Neural cell (in vitro differentiated cells): ENCODE results near the gene TMOD2. TPM values are rescaled to one million over a fixed set of nuclear protein-coding genes. Genes with fewer than 3 reads are reported as not detected.

ENCODE experiments used
- H2AFZ ChIP-seq: fragments of 200-600, 300-800 bp; sonication (generic), shearing (Covaris generic); 2 replicates; pipeline ENCODE4 v1.6.0; 2014; ENCODE audit warnings: low read depth, mild to moderate bottlenecking, antibody characterized with exemption, low read length, moderate library complexity
- H3F3A ChIP-seq: fragments of 200-600 bp; shearing (Covaris generic); 2 replicates; pipeline ENCODE4 v1.6.1; 2016; ENCODE audit warnings: mild to moderate bottlenecking, moderate library complexity, mixed read lengths, antibody characterized with exemption, low read length; ENCODE audit not compliant: insufficient read depth, poor library complexity, severe bottlenecking
- H3K27ac ChIP-seq: fragments of 200-600, 300-800 bp; sonication (generic), shearing (Covaris generic); 2 replicates; pipeline ENCODE4 v1.5.1; 2014; ENCODE audit warnings: mild to moderate bottlenecking, low read length, moderate library complexity
- H3K27me3 ChIP-seq: fragments of 300-800, 200-600 bp; sonication (generic), shearing (Covaris generic); 2 replicates; pipeline ENCODE4 v1.6.0; 2014; ENCODE audit warnings: mild to moderate bottlenecking, low read depth, low read length, moderate library complexity; ENCODE audit not compliant: insufficient read depth
- H3K36me3 ChIP-seq: fragments of 300-800, 200-600 bp; sonication (generic), shearing (Covaris generic); 2 replicates; pipeline ENCODE4 v1.5.1; 2014; ENCODE audit warnings: mild to moderate bottlenecking, antibody characterized with exemption, low read length, moderate library complexity; ENCODE audit not compliant: insufficient read depth
- H3K4me2 ChIP-seq: fragments of 300-800, 200-600 bp; sonication (generic), shearing (Covaris generic); 2 replicates; pipeline ENCODE4 v1.6.0; 2014; ENCODE audit warnings: mild to moderate bottlenecking, low read length
- H3K4me3 ChIP-seq: fragments of 300-800, 200-600 bp; sonication (generic), shearing (Covaris generic); 2 replicates; pipeline ENCODE4 v1.5.1; 2014; ENCODE audit warnings: mild to moderate bottlenecking, low read length, moderate library complexity
- H3K79me2 ChIP-seq: fragments of 200-600 bp; shearing (Covaris generic); replicated peaks from 2 replicates; pipeline ENCODE4 v1.6.0; 2014; ENCODE audit warnings: mild to moderate bottlenecking, low read length, moderate library complexity; ENCODE audit not compliant: insufficient read depth
- H3K9ac ChIP-seq: fragments of 300-800, 200-600 bp; sonication (generic), shearing (Covaris generic); 2 replicates; pipeline ENCODE4 v1.6.1; 2016; ENCODE audit warnings: mild to moderate bottlenecking, low read length, mixed read lengths
- H3K9me2 ChIP-seq: fragments of 200-600 bp; shearing (Covaris generic); 2 replicates; pipeline ENCODE4 v1.6.1; 2016; ENCODE audit warnings: mild to moderate bottlenecking, low read length, mixed read lengths; ENCODE audit not compliant: insufficient read depth
- H3K9me3 ChIP-seq: fragments of 200-600, 300-800 bp; sonication (generic), shearing (Covaris generic); 2 replicates; pipeline ENCODE4 v1.6.1; 2016; ENCODE audit warnings: mild to moderate bottlenecking, mixed run types, low read length, moderate library complexity, mixed read lengths
- H4K20me1 ChIP-seq: fragments of 200-600 bp; shearing (Covaris generic); 2 replicates; pipeline ENCODE4 v1.6.1; 2016; ENCODE audit warnings: mild to moderate bottlenecking, mixed run types; ENCODE audit not compliant: insufficient read depth
- EP300 ChIP-seq: fragments of 450-650 bp; conservative IDR thresholded peaks from 2 replicates; pipeline ENCODE4 v1.6.1; 2014; ENCODE audit warnings: antibody characterized with exemption, mild to moderate bottlenecking, moderate library complexity; ENCODE audit not compliant: poor library complexity, severe bottlenecking
- EZH2 ChIP-seq: fragments of 200-600, 300-800 bp; shearing (Covaris generic), sonication (generic); IDR thresholded peaks from 2 replicates; pipeline ENCODE4 v1.6.1; 2014; ENCODE audit warnings: antibody characterized with exemption, low read length, borderline replicate concordance, mild to moderate bottlenecking; ENCODE audit not compliant: insufficient read depth, poor library complexity, severe bottlenecking
- MXI1 ChIP-seq: fragments of 450-650 bp; conservative IDR thresholded peaks from 2 replicates; pipeline ENCODE4 v1.6.1; 2014; ENCODE audit warnings: antibody characterized with exemption, mild to moderate bottlenecking; ENCODE audit not compliant: poor library complexity, severe bottlenecking
- POLR2AphosphoS5 ChIP-seq: IDR thresholded peaks from 2 replicates; pipeline ENCODE4 v1.6.1; 2012
- RAD21 ChIP-seq: fragments of 450-650 bp; conservative IDR thresholded peaks from 2 replicates; pipeline ENCODE4 v1.6.1; 2014; ENCODE audit warnings: antibody characterized with exemption, mild to moderate bottlenecking, moderate library complexity
- SMC3 ChIP-seq: fragments of 450-650 bp; conservative IDR thresholded peaks from 2 replicates; pipeline ENCODE4 v1.6.1; 2014; ENCODE audit warnings: antibody characterized with exemption, mild to moderate bottlenecking, moderate library complexity; ENCODE audit not compliant: poor library complexity
- TAF1 ChIP-seq: IDR thresholded peaks from 2 replicates; pipeline ENCODE4 v1.6.1; 2012; ENCODE audit warnings: low read depth
- polyA plus RNA-seq: library from polyadenylated mRNA; depleted of rRNA; stranded (reverse); fragments of >200 nt; gene quantifications from 2 replicates; pipeline ENCODE4 v1.2.3, GENCODE V29; 2014
- TF ChIP-seq, protein P1 (sequence below): fragments of 450-650 bp; IDR thresholded peaks from 2 replicates; pipeline ENCODE4 v1.5.1; 2014; ENCODE audit warnings: antibody characterized with exemption, mild to moderate bottlenecking, moderate library complexity; ENCODE audit not compliant: poor library complexity, severe bottlenecking
- TF ChIP-seq, protein P2 (sequence below): IDR thresholded peaks from 2 replicates; pipeline ENCODE4 v1.6.1; 2012; ENCODE audit warnings: borderline replicate concordance

TMOD2 gene
- polyA plus RNA-seq, 1 donor from 2014 or later = 79.9 TPM

DNA sequence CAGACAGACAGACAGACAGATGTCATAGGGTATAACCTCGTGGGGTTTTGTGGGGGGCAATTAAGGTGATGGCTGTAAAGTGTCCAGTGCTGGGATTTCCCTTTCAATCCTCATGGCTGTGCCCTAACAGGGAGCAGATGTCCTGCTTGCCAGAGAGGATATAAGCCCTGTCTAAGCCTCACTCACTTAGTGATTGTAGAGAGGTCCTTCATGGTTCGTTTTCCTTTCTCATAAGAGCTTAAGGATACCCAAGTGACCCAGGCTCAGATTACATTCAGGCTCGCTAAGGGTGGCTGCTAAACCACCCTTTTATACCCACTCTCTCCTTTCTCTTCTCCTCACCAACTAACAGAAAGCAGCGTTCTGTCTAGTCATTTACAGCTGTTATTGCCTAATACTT is 33.2 kb upstream of the TMOD2 start:
- Histone ChIP-seq H3K9me3 (no peaks in the 10 kb centered on the region), H3K79me2 (no peaks in the 10 kb centered on the region), H3K9me2 (no peaks in the 10 kb centered on the region), H3K36me3 (peaks cover 12% of the 10 kb centered on the region), H3K9ac (no peak overlapping the region), H2AFZ (no peak overlapping the region), H4K20me1 (no peaks in the 10 kb centered on the region), H3K27me3 (no peaks in the 10 kb centered on the region), H3F3A (no peaks in the 10 kb centered on the region), H3K4me3 (no peak overlapping the region), H3K4me2 (no peak overlapping the region), H3K27ac (no peak overlapping the region)
- TF ChIP-seq, protein P1, sequence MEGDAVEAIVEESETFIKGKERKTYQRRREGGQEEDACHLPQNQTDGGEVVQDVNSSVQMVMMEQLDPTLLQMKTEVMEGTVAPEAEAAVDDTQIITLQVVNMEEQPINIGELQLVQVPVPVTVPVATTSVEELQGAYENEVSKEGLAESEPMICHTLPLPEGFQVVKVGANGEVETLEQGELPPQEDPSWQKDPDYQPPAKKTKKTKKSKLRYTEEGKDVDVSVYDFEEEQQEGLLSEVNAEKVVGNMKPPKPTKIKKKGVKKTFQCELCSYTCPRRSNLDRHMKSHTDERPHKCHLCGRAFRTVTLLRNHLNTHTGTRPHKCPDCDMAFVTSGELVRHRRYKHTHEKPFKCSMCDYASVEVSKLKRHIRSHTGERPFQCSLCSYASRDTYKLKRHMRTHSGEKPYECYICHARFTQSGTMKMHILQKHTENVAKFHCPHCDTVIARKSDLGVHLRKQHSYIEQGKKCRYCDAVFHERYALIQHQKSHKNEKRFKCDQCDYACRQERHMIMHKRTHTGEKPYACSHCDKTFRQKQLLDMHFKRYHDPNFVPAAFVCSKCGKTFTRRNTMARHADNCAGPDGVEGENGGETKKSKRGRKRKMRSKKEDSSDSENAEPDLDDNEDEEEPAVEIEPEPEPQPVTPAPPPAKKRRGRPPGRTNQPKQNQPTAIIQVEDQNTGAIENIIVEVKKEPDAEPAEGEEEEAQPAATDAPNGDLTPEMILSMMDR = no peak
- TF ChIP-seq EZH2 (no peak), SMC3 (no peak), TAF1 (no peak), EP300 (no peak), POLR2AphosphoS5 (no peak), MXI1 (no peak), RAD21 (no peak)
- TF ChIP-seq, protein P2, sequence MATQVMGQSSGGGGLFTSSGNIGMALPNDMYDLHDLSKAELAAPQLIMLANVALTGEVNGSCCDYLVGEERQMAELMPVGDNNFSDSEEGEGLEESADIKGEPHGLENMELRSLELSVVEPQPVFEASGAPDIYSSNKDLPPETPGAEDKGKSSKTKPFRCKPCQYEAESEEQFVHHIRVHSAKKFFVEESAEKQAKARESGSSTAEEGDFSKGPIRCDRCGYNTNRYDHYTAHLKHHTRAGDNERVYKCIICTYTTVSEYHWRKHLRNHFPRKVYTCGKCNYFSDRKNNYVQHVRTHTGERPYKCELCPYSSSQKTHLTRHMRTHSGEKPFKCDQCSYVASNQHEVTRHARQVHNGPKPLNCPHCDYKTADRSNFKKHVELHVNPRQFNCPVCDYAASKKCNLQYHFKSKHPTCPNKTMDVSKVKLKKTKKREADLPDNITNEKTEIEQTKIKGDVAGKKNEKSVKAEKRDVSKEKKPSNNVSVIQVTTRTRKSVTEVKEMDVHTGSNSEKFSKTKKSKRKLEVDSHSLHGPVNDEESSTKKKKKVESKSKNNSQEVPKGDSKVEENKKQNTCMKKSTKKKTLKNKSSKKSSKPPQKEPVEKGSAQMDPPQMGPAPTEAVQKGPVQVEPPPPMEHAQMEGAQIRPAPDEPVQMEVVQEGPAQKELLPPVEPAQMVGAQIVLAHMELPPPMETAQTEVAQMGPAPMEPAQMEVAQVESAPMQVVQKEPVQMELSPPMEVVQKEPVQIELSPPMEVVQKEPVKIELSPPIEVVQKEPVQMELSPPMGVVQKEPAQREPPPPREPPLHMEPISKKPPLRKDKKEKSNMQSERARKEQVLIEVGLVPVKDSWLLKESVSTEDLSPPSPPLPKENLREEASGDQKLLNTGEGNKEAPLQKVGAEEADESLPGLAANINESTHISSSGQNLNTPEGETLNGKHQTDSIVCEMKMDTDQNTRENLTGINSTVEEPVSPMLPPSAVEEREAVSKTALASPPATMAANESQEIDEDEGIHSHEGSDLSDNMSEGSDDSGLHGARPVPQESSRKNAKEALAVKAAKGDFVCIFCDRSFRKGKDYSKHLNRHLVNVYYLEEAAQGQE = no peak

DNA sequence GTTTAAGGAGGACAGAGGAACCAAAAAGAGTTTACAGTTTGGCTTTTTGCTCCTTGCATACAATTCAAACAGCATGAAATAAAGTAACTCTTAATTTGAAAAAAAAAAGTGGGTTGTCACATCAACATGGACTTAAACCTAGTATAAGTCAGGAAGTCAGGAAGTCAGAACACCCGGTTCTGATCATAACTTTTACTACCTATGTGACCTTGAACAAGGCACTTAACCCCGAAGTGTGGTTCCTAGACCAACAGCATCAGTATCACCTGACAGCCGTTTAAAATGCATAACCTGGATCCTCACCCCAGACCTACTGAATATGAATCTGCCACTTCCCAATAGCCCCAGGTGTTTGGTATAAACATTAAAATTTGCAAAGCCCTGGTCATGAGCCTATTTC is 32.7 kb upstream of the TMOD2 start:
- Histone ChIP-seq H3K9ac (no peak overlapping the region), H4K20me1 (no peaks in the 10 kb centered on the region), H3K9me3 (no peaks in the 10 kb centered on the region), H3K9me2 (no peaks in the 10 kb centered on the region), H3K4me3 (no peak overlapping the region), H3K79me2 (no peaks in the 10 kb centered on the region), H3F3A (no peaks in the 10 kb centered on the region), H3K4me2 (no peak overlapping the region), H3K36me3 (peaks cover 7% of the 10 kb centered on the region), H2AFZ (no peak overlapping the region), H3K27me3 (no peaks in the 10 kb centered on the region), H3K27ac (no peak overlapping the region)
- TF ChIP-seq, protein P1 = no peak
- TF ChIP-seq RAD21 (no peak), MXI1 (no peak), POLR2AphosphoS5 (no peak), TAF1 (no peak), SMC3 (no peak), EZH2 (no peak), EP300 (no peak)
- TF ChIP-seq, protein P2 = no peak
